Activated naive CD8-positive, alpha-beta T cell treated with anti-CD3 and anti-CD28 coated beads for 36 hours (primary cell): ENCODE measurements around the gene H2BK1. TPM values are rescaled to one million over a fixed set of nuclear protein-coding genes. Genes with fewer than 3 reads are reported as not detected.

Source experiments
- DNase-seq: peaks from one replicate; pipeline ENCODE4 v3.0.0; 2021
- H3K27ac Mint-ChIP-seq: one replicate; pipeline ENCODE4 v1.8.0; 2022; ENCODE audit warnings: mild to moderate bottlenecking, moderate library complexity, mixed read lengths
- H3K27me3 Mint-ChIP-seq: one replicate; pipeline ENCODE4 v1.8.0; 2022; ENCODE audit warnings: mild to moderate bottlenecking, mixed read lengths
- H3K36me3 Mint-ChIP-seq: one replicate; pipeline ENCODE4 v1.8.0; 2021; ENCODE audit warnings: mild to moderate bottlenecking, mixed read lengths
- H3K4me1 Mint-ChIP-seq: one replicate; pipeline ENCODE4 v1.8.0; 2021; ENCODE audit warnings: mixed read lengths
- H3K4me3 Mint-ChIP-seq: one replicate; pipeline ENCODE4 v1.8.0; 2022; ENCODE audit warnings: mild to moderate bottlenecking, moderate library complexity, mixed read lengths
- H3K9me3 Mint-ChIP-seq: one replicate; pipeline ENCODE4 v1.8.0; 2022; ENCODE audit warnings: mixed read lengths
- total RNA-seq, 2 experiments: library from RNA; stranded (reverse); gene quantifications; one replicate each; pipeline ENCODE4 v1.2.3, GENCODE V29; 2021

The H2BK1 gene
- total RNA-seq, 2 experiments from 2014 or later: not detected

DNA sequence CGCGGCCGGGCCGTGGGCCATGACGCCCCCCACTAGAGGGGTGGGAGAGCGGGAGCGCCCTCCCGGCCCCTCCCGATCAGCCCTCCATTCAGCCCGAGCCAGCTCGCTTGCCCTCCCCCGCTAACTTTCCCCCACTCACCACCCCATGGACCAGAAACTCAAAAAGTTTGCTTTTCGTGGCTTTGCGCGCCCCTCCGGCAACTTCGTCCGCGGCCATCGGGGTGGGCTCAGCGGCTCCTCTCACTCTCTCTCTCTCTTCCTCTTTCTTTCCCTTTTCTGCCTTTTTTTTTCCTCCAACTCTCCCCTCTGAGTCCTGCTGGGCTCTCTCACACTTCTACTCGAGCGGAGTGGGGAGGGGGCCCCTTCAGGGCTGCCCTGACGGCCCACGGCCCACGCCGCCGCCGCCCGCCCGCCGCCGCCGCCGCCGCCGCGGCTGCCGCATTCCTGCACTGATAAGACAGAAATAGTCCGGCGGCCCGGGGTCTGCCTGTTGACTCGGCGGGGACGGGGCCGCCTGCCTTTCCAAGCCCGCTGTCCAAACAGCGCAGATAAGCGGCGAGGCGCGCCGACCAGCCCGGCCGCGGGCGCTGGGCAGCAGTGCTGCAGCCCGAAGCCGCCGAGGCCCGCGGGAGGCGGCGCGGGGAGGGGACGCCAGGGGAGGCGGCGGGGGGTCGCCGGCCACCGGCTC lies 38.2 kb upstream of the H2BK1 start, which contains the start of gene SMARCD3:
Gene SMARCD3 (minus strand): TSS at position 349 of the 688 bp plus-strand sequence. CDS start 132 bp downstream, at position 217.
- DNase-seq: peak; percentile 47
- Mint-ChIP-seq H3K27ac (no peak within 1 kb of the TSS), H3K9me3 (no peaks in the 10 kb centered on the region), H3K4me3 (peak within 1 kb of the TSS; percentile 80), H3K4me1 (peaks cover 43% of the 10 kb centered on the region), H3K36me3 (no peaks in the 10 kb centered on the region), H3K27me3 (peaks cover 49% of the 10 kb centered on the region)

DNA sequence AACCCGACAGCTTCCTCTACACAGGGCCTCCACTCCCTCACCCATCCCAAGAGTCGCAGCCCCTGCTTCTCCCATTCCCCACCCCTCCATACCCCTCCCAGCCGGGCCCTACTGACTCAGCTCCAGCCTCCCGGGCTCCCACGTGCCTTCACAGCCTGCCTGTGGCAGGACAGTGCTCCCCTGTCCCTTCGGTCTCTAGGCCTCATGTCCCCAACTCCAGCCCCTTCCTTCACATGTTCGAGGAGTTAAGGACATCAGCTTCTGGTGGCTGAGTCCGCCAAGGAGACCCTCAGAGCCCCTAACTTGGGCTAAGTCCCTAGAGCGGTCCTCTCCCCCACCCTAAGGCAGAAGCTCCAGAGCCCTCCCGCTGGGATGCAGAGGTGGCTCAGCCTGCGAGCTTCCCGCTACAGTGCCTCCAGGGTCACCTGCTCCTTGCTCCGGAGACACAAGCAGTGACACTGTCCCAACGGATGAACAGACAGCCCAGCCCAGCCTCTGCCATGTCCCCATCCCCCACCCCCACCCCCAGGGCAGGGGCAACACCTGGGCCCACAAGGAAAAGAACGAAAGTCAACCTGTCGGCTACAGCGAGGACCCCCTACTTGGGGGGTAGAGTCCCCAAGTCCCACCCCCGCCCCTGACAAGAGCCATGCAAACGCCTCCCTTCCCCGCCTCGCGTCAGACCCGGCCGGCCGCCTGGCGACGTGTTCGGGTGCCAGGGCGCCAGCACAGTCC lies 37.5 kb upstream of the H2BK1 start:
- H3K9me3 Mint-ChIP-seq: no peaks in the 10 kb centered on the region
- no peak for DNase-seq
- H3K4me1 Mint-ChIP-seq: peaks cover 49% of the 10 kb centered on the region
- no peaks in the 10 kb centered on the region for H3K36me3 Mint-ChIP-seq
- H3K27me3 Mint-ChIP-seq: peaks cover 49% of the 10 kb centered on the region
- H3K4me3 Mint-ChIP-seq: peak overlapping the region; percentile 45
- no peak overlapping the region for H3K27ac Mint-ChIP-seq

DNA sequence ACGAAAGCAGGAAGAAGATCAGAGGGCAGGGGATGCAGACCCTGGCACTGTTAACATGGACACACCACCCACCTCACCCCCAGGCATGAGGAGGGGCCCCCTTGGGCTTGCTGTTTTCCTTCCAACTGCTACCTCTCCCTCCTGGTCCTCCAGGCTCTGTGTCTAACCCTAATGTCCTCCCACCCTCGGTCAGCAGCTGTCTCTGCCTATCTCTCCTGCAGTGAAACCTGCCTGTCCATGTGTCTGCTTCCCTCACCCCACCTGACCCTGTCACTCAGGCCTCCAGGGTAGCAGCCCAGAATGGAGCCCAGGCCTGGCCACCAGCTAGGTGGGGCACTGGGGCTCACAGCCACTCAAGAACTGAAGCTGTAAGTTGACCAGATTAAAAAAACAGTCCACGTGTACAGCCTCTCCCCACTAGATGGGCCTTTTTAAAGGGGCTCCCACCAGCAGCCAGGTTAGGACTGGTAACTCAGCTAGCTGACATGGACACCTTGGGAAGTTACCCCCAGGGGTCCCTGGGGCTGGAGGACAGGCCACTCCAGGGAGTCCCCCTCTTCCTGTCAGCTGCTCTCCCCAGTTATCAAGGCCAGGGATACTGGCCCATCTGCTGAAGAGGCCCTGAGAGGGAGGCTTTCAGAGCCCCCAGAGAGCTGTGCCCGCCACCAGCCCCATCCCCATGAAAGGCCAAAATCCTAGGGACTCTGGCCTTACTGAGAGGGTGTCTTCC lies 36.7 kb upstream of the H2BK1 start:
- H3K9me3 Mint-ChIP-seq: no peaks in the 10 kb centered on the region
- peaks cover 47% of the 10 kb centered on the region for H3K4me1 Mint-ChIP-seq
- H3K36me3 Mint-ChIP-seq: no peaks in the 10 kb centered on the region
- H3K27ac Mint-ChIP-seq: no peak overlapping the region
- no peak for DNase-seq
- peaks cover 45% of the 10 kb centered on the region for H3K27me3 Mint-ChIP-seq
- H3K4me3 Mint-ChIP-seq: no peak overlapping the region

DNA sequence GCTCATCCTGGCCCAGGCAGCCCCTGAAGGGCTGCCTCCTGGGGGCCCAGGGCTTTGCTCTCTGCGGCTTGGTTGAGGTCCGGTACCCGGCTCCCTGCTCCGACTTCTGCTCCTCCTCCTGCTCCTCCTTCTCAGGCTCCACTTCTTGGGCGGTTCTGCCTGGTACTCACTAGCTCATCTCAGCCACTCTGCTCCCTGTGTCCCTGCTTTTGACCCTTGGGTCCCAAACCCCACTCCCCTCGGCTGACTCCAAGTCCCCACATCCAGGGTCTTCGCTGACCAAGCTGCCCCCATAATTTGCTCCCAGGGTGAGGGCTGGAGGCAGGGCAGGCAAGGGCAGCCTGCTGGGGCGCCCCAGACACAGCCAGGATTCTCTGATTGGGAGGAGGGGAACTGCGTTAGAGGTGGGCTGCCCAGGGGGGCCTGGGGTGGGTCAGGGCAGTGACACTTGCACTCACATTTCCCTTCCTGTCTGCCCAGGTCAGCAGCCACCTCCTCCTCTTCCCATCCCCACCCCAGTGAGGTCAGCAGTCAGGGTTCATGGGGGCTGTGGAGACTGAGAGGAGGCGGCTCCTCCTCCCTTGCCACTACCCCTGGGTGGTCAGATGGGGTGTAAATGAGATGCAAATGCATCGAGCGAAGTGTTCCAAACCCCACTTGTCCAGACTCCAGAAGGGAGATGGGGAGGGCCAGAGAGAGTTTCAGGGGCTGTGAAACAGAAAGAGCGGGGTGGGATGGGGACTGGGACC lies 36.0 kb upstream of the H2BK1 start:
- Mint-ChIP-seq H3K36me3 (no peaks in the 10 kb centered on the region), H3K4me1 (peaks cover 46% of the 10 kb centered on the region), H3K9me3 (no peaks in the 10 kb centered on the region), H3K27me3 (peaks cover 43% of the 10 kb centered on the region), H3K4me3 (no peak overlapping the region), H3K27ac (no peak overlapping the region)
- DNase-seq: no peak

DNA sequence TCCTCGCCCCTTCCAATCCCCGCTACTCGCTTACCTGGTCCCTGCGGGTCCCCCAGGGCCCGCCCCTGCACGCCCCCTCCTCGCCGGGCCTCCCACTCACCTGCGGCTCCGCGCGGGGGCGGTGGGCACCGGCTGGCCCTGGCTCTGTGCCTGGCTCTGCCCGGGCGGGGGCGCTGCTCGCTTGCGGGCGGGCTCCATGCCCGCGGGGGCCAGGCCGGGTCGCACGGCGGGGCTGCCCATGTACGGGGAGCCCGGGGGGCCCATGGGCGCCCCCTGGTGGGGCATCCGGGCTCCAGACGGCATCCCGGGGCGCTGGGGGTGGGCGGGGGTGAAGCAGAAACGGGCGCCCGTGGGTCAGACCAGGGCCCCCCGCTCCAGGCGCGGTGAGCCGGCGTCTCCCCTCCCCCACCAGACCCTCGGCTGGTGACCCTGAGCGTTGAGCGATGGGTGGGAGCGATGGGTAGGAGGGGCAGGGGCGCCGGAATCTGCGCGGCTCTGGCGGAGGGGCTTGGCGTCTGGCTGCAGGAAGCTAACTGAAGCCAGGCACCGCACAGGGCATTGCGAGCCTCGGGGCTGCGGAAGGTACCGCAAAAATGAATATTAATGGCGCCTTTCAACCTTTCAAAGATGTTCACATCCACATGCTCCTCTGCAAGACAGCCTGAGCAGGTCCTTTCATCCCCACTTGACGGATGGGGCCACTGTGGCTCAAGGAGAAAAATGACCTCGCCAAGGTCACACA lies 35.2 kb upstream of the H2BK1 start:
- no peak overlapping the region for H3K27ac Mint-ChIP-seq
- DNase-seq: peak; percentile 78
- peaks cover 39% of the 10 kb centered on the region for H3K4me1 Mint-ChIP-seq
- peaks cover 43% of the 10 kb centered on the region for H3K27me3 Mint-ChIP-seq
- no peaks in the 10 kb centered on the region for H3K9me3 Mint-ChIP-seq
- H3K36me3 Mint-ChIP-seq: no peaks in the 10 kb centered on the region
- no peak overlapping the region for H3K4me3 Mint-ChIP-seq

DNA sequence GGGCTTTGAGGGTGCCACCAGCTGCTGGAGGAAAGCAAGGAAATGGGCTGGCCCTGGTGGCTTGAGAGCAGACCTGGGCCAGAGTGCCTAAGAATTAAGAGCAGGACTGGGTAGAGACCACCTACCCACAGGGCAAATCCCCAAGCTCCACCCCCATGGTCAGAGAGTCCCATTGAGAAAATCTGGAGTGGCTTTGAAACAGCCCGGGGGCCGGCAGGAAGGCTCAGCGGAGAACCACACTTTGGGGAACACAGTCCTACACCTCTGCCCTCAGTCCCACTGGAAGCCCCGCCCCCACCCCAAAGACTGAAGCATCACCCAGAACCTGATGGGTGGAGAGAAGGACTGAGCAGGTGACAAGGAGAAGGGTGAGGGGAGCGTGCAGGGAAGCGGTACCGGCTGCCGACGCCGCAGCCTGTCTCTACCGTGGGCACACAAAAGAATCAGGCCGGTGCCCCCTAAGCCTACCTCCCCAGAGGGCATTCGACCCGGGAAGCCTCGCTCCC lies 34.6 kb upstream of the H2BK1 start:
- peaks cover 34% of the 10 kb centered on the region for H3K4me1 Mint-ChIP-seq
- peaks cover 3% of the 10 kb centered on the region for H3K36me3 Mint-ChIP-seq
- DNase-seq: no peak
- peak overlapping the region; percentile 47 for H3K4me3 Mint-ChIP-seq
- no peak overlapping the region for H3K27ac Mint-ChIP-seq
- no peaks in the 10 kb centered on the region for H3K9me3 Mint-ChIP-seq
- H3K27me3 Mint-ChIP-seq: peaks cover 39% of the 10 kb centered on the region

DNA sequence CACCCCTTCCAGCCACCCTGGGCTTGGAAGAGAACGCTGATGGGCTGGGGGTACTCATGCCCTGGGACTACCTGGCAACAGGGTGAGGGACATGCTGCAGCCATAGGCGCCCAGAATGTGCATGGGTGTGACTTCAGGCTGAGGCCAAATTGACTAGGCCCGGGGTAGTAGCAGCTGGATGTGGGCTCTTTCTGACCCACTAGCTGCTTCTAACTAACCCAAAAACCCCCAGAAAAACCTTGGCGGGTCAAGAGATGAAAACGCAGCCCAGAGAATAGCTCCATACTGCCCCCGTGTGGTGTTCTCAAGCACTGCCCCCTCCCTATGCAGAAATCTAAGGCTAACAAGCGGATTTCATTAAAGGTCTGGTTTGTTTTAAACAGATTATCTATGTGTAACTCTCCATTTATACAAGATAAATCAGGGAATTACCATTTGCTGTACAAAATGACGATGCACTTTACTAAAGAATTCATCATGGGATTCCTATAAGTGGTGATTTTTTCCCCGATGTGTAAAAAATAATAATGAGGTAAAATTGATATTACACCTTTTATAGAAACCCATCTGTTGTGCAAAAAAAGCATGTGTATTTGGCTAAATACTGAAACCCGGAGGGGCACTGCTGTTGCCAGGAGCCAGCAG lies 34.0 kb upstream of the H2BK1 start:
- peaks cover 3% of the 10 kb centered on the region for H3K36me3 Mint-ChIP-seq
- H3K9me3 Mint-ChIP-seq: no peaks in the 10 kb centered on the region
- peaks cover 30% of the 10 kb centered on the region for H3K4me1 Mint-ChIP-seq
- peak overlapping the region; percentile 47 for H3K4me3 Mint-ChIP-seq
- DNase-seq: peak; percentile 53
- H3K27ac Mint-ChIP-seq: no peak overlapping the region
- H3K27me3 Mint-ChIP-seq: peaks cover 35% of the 10 kb centered on the region

DNA sequence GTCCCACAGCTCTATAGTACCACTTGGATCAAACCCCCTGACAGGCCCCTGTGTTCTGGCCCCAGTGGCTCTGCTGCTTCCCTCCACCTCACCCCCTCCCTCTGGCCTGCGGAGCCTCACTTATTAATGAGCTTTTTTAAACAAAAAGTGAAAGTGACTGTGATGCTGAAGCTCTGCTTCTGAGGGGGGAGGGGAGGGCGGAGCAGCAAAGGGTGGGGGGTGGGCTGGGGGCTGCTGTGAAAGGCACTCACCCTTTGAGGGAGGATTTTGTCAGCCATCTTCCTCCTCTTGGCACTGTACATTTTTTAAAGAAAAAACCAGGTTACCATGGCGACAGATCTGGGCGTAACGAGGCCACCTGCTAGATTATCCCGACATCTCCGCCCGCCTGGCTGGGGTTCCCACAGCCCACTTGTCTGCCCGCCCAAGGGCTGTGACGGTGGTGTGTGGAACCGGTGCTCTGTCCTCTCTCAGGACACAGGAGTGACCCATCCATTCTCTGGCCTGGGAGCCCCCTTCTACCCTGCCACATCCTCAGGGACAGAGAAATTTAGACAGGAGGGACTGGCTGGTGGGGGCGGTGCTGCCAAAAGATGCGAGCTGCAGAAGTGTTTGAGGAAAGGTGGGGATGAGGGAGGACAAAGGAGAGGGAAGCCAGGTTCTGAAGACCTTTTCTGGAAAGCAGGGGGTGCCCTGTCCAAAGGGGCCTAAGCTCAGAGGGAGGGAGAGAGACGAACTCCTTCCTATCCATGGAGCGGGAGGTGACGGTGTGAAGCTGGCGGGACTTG lies 33.3 kb upstream of the H2BK1 start:
- peak overlapping the region; percentile 52 for H3K4me3 Mint-ChIP-seq
- H3K4me1 Mint-ChIP-seq: peaks cover 29% of the 10 kb centered on the region
- H3K36me3 Mint-ChIP-seq: peaks cover 3% of the 10 kb centered on the region
- peak overlapping the region; percentile 66 for H3K27ac Mint-ChIP-seq
- peaks cover 32% of the 10 kb centered on the region for H3K27me3 Mint-ChIP-seq
- no peaks in the 10 kb centered on the region for H3K9me3 Mint-ChIP-seq
- peak; percentile 38 for DNase-seq

DNA sequence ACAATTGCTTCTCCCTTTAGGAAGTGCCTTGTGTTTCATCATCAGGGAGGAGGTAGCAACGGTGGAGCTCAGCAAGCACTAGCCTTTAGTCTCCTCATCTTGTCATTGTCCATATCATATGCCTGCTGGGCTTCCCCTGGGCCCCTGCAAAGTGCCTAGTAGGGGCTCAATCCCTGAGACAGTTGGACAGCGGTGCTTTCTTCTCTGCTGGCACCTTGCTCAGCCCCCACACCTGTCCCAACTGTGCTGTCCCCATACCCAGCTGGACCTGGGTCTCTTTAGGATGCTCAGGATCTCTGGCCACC lies 32.7 kb upstream of the H2BK1 start:
- no peaks in the 10 kb centered on the region for H3K9me3 Mint-ChIP-seq
- peak overlapping the region; percentile 52 for H3K4me3 Mint-ChIP-seq
- peak overlapping the region; percentile 66 for H3K27ac Mint-ChIP-seq
- DNase-seq: no peak
- H3K27me3 Mint-ChIP-seq: peaks cover 27% of the 10 kb centered on the region
- H3K4me1 Mint-ChIP-seq: peaks cover 25% of the 10 kb centered on the region
- peaks cover 3% of the 10 kb centered on the region for H3K36me3 Mint-ChIP-seq

DNA sequence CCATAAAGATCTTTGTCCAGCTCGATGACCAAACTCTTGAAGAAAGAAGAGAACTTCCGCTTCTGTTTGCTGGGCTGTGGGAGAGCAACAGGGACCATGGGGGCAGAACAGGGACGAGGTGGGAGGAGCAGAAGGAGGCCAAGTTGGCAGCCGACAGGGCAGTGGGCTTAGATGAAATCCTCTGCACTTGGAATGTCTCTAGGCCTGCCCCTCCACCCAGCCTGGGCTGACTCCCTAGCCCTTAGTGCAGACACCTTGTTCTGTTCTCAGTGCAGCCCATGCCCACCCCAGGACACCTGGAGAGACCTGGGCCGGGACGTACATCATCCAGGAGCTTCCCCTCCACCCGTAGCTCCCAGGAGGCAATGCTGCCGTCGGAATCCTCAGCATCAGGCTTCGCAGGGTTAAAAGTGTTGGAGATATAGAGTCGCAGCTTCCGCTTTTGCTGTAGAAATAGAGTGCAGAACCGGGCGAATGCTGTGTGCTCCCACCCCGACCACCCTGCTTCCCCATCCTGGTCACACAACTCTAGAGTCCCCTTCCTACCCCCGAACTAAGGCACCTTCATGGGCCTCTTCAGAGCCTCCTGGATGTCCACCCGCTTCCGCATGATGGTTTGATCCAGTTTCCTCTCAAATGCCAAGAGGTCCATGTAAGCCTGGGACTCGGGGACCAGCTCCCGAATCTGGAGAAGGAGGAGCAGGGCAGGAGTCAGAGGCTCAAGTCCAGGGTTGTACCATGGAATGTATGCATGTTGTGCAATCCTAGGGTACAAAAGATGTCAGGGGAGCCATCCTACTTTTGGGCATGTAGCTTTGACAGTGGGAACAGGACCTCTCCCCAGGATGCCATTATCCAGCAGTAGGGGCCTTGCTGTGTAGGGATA lies 32.1 kb upstream of the H2BK1 start:
- Mint-ChIP-seq H3K9me3 (no peaks in the 10 kb centered on the region), H3K4me3 (no peak overlapping the region), H3K27ac (no peak overlapping the region), H3K36me3 (peaks cover 3% of the 10 kb centered on the region), H3K27me3 (peaks cover 21% of the 10 kb centered on the region), H3K4me1 (peaks cover 20% of the 10 kb centered on the region)
- DNase-seq: no peak

DNA sequence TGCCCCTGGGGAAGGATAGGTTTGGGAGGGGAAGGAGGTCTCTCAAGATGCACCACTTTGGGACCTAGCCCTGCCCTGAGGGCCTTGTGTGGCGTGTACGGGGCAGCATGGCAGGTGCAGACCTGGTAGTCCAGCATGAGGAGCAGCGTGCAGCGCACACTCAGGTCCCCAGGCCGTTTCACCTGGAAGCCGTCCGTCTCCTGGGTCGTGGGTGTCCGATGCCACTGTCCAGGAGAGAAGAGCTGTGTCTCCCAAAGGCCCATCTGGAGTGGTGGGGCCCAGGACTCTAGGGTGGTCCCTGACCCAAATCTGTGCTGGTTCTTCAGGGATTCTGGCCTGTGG lies 31.4 kb upstream of the H2BK1 start:
- peaks cover 16% of the 10 kb centered on the region for H3K27me3 Mint-ChIP-seq
- DNase-seq: no peak
- peaks cover 19% of the 10 kb centered on the region for H3K4me1 Mint-ChIP-seq
- H3K9me3 Mint-ChIP-seq: no peaks in the 10 kb centered on the region
- no peak overlapping the region for H3K27ac Mint-ChIP-seq
- H3K36me3 Mint-ChIP-seq: peaks cover 5% of the 10 kb centered on the region
- H3K4me3 Mint-ChIP-seq: no peak overlapping the region

DNA sequence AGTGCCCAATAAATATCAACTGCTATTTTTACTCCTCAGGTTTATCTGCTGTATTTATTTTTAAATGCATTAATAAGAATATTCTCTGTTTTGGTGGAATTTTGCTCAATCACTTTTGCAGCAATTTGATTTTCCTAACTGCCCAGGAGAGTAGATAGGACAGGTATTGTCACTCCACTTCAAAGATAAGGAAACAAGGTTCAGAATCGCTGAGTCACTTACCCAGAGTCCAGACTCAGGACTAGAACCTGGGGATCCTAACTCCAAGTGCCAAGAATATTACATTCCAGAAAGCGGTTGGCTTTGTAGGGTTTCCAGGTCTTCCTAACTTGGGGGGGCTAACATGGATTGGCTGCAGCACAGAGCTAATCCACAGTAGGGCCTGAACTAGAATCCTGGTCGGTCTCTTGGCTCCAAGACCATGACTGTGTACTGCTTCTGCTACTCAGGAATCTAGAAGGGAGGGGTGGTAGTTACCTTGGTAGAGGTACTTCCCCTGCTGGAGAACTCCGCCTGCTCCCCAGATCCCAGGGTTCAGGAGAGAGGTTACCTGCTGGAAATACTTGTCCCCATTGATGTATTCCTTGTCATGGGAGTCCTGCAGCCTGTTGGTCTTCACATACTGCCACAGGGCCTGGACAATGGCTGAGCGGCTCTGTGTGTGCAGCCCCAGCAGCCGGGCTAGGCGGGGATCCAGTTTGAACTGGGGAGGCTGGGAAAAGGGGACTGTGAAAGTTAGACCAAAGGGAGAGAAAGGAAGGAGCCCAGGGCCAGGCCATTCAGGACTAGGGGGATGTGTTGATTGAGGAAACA lies 30.9 kb upstream of the H2BK1 start:
- no peak overlapping the region for H3K27ac Mint-ChIP-seq
- no peak overlapping the region for H3K4me3 Mint-ChIP-seq
- DNase-seq: no peak
- H3K36me3 Mint-ChIP-seq: peaks cover 9% of the 10 kb centered on the region
- peaks cover 10% of the 10 kb centered on the region for H3K27me3 Mint-ChIP-seq
- no peaks in the 10 kb centered on the region for H3K9me3 Mint-ChIP-seq
- H3K4me1 Mint-ChIP-seq: peaks cover 19% of the 10 kb centered on the region
